K562 (cell line): ENCODE data around the gene SSTR5. TPM values are rescaled to one million over a fixed set of nuclear protein-coding genes. Genes with fewer than 3 reads are reported as not detected.

Experiments
- ATAC-seq: fragments of 200-7000 bp; cut with Tn5 transposase; 3 replicates; pipeline ENCODE4 v1.9.1; 2020; ENCODE audit warnings: moderate library complexity
- BruUV-seq: library from RNA; stranded (reverse); fragments of 400-500 nt; replicated peaks from 2 replicates; lab custom pipeline; 2021; lab: Mats Ljungman, UMichigan
- CTCF ChIA-PET: fragments of 300-600 bp; formaldehyde crosslinking; extraction: SDS; loops from one replicate; lab custom pipeline; 2021; ENCODE audit warnings: low intra/inter-chr PET ratio; lab: Yijun Ruan, JAX
- POLR2A ChIA-PET: fragments of 300-600, 350-650 bp; sonication (Branson Sonifier 250); formaldehyde crosslinking; extraction: SDS; loops from one replicate; lab custom pipeline; 2021; ENCODE audit warnings: antibody characterized with exemption, inconsistent platforms; lab: Yijun Ruan, JAX
- DNase-seq, 4 experiments: peaks; one replicate each; pipeline versions ENCODE4 v3.0.0 to v3.0.0-alpha.2; 2011 to 2018; ENCODE audit warnings: low spot score in 3 of 4, mixed read lengths in 3 of 4; ENCODE audit errors: extremely low read depth in 1 of 4
- FAIRE-seq: peaks from 2 replicates; lab custom pipeline; 2011; peaks lifted over from hg19 to GRCh38; lab: Jason Lieb, UNC
- H2AFZ ChIP-seq: 2 replicates; pipeline ENCODE4 v1.6.0; 2011; ENCODE audit warnings: low read depth, low read length, control low read depth, inconsistent platforms
- H3K27ac ChIP-seq: fragments of 200-600 bp; 3 replicates; pipeline ENCODE4 v1.8.0; 2011; ENCODE audit warnings: low read depth, mild to moderate bottlenecking, control low read depth, inconsistent platforms, low read length, moderate library complexity, mixed read lengths; ENCODE audit errors: extremely low read depth
- H3K27me3 ChIP-seq, 2 experiments: fragments of 300-600 bp in 1 of 2; 2 replicates in 1 of 2; 3 replicates in 1 of 2; pipeline versions ENCODE4 v1.6.0 to v1.8.0; 2011; ENCODE audit warnings: inconsistent platforms in 2 of 2, low read length in 2 of 2, mild to moderate bottlenecking in 1 of 2, mixed read lengths in 1 of 2, moderate library complexity in 1 of 2; ENCODE audit not compliant: control insufficient read depth in 2 of 2, insufficient read depth in 2 of 2
- H3K36me3 ChIP-seq: fragments of 300-600 bp; 3 replicates; pipeline ENCODE4 v1.8.0; 2011; ENCODE audit warnings: mild to moderate bottlenecking, low read length, inconsistent platforms; ENCODE audit not compliant: control insufficient read depth, insufficient read depth
- H3K4me1 ChIP-seq, 2 experiments: fragments of 200-600 bp in 1 of 2; replicated peaks in 1 of 2; 2 replicates in 1 of 2; 3 replicates in 1 of 2; pipeline versions ENCODE4 v1.5.1 to v1.8.0; 2011; ENCODE audit warnings: inconsistent platforms in 2 of 2, low read length in 2 of 2, mild to moderate bottlenecking in 1 of 2, mixed read lengths in 1 of 2, moderate library complexity in 1 of 2; ENCODE audit not compliant: control insufficient read depth in 2 of 2, insufficient read depth in 2 of 2
- H3K4me2 ChIP-seq: 2 replicates; pipeline ENCODE4 v1.6.1; 2011; ENCODE audit warnings: low read length, control low read depth, inconsistent platforms, mixed read lengths; ENCODE audit not compliant: insufficient read depth
- H3K4me3 ChIP-seq: fragments of 200-600 bp; sonication (generic), shearing (Covaris generic); 2 replicates; pipeline ENCODE4 v1.5.1; 2016; ENCODE audit warnings: control low read depth, inconsistent platforms
- H3K79me2 ChIP-seq: fragments of 200-600 bp; 3 replicates; pipeline ENCODE4 v1.8.0; 2011; ENCODE audit warnings: low read length, inconsistent platforms; ENCODE audit not compliant: control insufficient read depth, insufficient read depth
- H3K9ac ChIP-seq, 2 experiments: 2 replicates each; pipeline versions ENCODE4 v1.6.0 to v1.6.1; 2011; ENCODE audit warnings: low read depth in 2 of 2, low read length in 2 of 2, control low read depth in 1 of 2, inconsistent platforms in 1 of 2, mild to moderate bottlenecking in 1 of 2, mixed read lengths in 1 of 2; ENCODE audit not compliant: insufficient read depth in 1 of 2
- H3K9me1 ChIP-seq: one replicate; pipeline ENCODE4 v1.6.0; 2011; ENCODE audit warnings: inconsistent platforms, mild to moderate bottlenecking, low read length, moderate library complexity; ENCODE audit not compliant: control insufficient read depth, insufficient read depth
- H3K9me3 ChIP-seq: replicated peaks from 2 replicates; pipeline ENCODE4 v1.5.1; 2011; ENCODE audit warnings: low read depth, low read length, inconsistent platforms; ENCODE audit not compliant: control insufficient read depth, insufficient read depth
- H4K20me1 ChIP-seq: replicated peaks from 2 replicates; pipeline ENCODE4 v1.6.1; 2011; ENCODE audit warnings: low read length, inconsistent platforms, mixed read lengths; ENCODE audit not compliant: control insufficient read depth, insufficient read depth
- MAFG ChIP-seq: fragments of 450-650 bp; conservative IDR thresholded peaks from 2 replicates; pipeline ENCODE4 v1.6.1; 2016; ENCODE audit warnings: missing genetic modification characterization, missing compliant biosample characterization
- MTA2 ChIP-seq: fragments of 450-650 bp; IDR thresholded peaks from 2 replicates; pipeline ENCODE4 v1.6.1; 2016; ENCODE audit warnings: low read depth
- POLR2G ChIP-seq: fragments of 200-400 bp; formaldehyde crosslinking; IDR thresholded peaks from 2 replicates; pipeline ENCODE4 v1.6.1; 2017; ENCODE audit warnings: low read depth, mild to moderate bottlenecking, antibody characterized with exemption, low read length, moderate library complexity
- SMARCA4 ChIP-seq: fragments of 450-650 bp; IDR thresholded peaks from 2 replicates; pipeline ENCODE4 v1.6.1; 2016
- ZBTB17 ChIP-seq: fragments of 450-650 bp; formaldehyde crosslinking; IDR thresholded peaks from 2 replicates; pipeline ENCODE4 v1.4.0; 2020; ENCODE audit warnings: mild to moderate bottlenecking
- ZMIZ1 ChIP-seq, 2 experiments: fragments of 150-350 bp in 1 of 2; IDR thresholded peaks; 2 replicates each; pipeline ENCODE4 v1.6.1; 2012 to 2016; ENCODE audit warnings: low read depth in 2 of 2, low read length in 2 of 2, mild to moderate bottlenecking in 1 of 2, moderate library complexity in 1 of 2
- ZNF146 ChIP-seq: IDR thresholded peaks from one replicate; pipeline ENCODE4 v1.6.1; 2018; ENCODE audit warnings: missing compliant biosample characterization; ENCODE audit not compliant: unreplicated experiment
- ZNF282 ChIP-seq: sonication (generic); formaldehyde crosslinking; IDR thresholded peaks from 2 replicates; pipeline ENCODE4 v1.8.1; 2023; ENCODE audit warnings: missing genetic modification reagents
- WGBS: fragments of 100-300 bp; shearing (Covaris generic); methylation state at CpG from one replicate; pipeline ENCODE4 v1.1.6; 2016; ENCODE audit warnings: low coverage, mixed read lengths; ENCODE audit not compliant: insufficient coverage; ENCODE audit errors: missing lambda C conversion rate; 5-methylcytosine and 5-hydroxymethylcytosine counted together
- in situ Hi-C: fragments of 300-500 bp; cut with MboI; formaldehyde crosslinking; loops from 4 replicates; pipeline ENCODE4 v1.15.0; 2018; ENCODE audit warnings: inconsistent platforms, mixed read lengths
- intact Hi-C: fragments of 100-400 bp; cut with micrococcal nuclease; formaldehyde crosslinking; loops from 2 replicates; pipeline ENCODE4 v1.14.2; 2022
- polyA plus RNA-seq, 8 experiments: library from polyadenylated mRNA; depleted of rRNA in 4 of 8; stranded (reverse) in 5 of 8; unstranded in 3 of 8; fragments of >200 nt; fragmentation: Nextera tagmentation in 2 of 8; fragmentation: Illumina TruSeq in 1 of 8; extraction: Ambion mirVana in 2 of 8; extraction: Trizol in 1 of 8; gene quantifications; 2 replicates each; pipeline versions ENCODE4 v1.2.1 to v1.2.3, GENCODE V29; 2011 to 2014; ENCODE audit warnings: inconsistent platforms in 1 of 8, missing spikeins in 1 of 8
- total RNA-seq, 7 experiments: library from RNA; depleted of rRNA in 6 of 7; stranded (reverse); fragments of >200 nt in 6 of 7; fragmentation: Illumina TruSeq in 2 of 7; extraction: Trizol in 2 of 7; gene quantifications; 2 replicates each; pipeline versions ENCODE4 v1.2.1 to v1.2.3, GENCODE V29; 2011 to 2021; ENCODE audit warnings: low replicate concordance in 1 of 7
- TF ChIP-seq, protein P1 (sequence below): fragments of 450-650 bp; formaldehyde crosslinking; conservative IDR thresholded peaks from 2 replicates; pipeline ENCODE4 v1.4.0; 2022; ENCODE audit warnings: mild to moderate bottlenecking, missing genetic modification characterization

SSTR5 gene
- total and polyA plus RNA-seq, 9 of the 15 experiments (the other 6 are each of a cell fraction or from before 2014, with no cell fraction given): not detected

- DNase-seq: no peak
- in situ Hi-C loops: loop anchor here (10.0 kb wide), 1 partner anchor 336 kb away; the partner anchor contains the start of gene METRN
- H2AFZ ChIP-seq: no peak overlapping the region
- POLR2A ChIA-PET: interaction anchor here (0.6 kb wide), 1 partner anchor 46 kb away, joined by 3 read pairs; no protein-coding TSS in a partner anchor
- TF ChIP-seq, protein P1, sequence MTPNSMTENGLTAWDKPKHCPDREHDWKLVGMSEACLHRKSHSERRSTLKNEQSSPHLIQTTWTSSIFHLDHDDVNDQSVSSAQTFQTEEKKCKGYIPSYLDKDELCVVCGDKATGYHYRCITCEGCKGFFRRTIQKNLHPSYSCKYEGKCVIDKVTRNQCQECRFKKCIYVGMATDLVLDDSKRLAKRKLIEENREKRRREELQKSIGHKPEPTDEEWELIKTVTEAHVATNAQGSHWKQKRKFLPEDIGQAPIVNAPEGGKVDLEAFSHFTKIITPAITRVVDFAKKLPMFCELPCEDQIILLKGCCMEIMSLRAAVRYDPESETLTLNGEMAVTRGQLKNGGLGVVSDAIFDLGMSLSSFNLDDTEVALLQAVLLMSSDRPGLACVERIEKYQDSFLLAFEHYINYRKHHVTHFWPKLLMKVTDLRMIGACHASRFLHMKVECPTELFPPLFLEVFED (CRISPR knock-in tag): no peak
- TF ChIP-seq ZBTB17 (CRISPR knock-in tag): no peak
- TF ChIP-seq ZNF282: no peak
- no peak for TF ChIP-seq ZMIZ1 (IDR thresholded peaks at IDR 0.05; ENCODE audit: low read depth in 2 of 2, low read length in 2 of 2)
- no peak for TF ChIP-seq MAFG
- no peak for TF ChIP-seq MTA2
- no peak for TF ChIP-seq POLR2G
- no peak for TF ChIP-seq ZNF146 (CRISPR knock-in tag)
- no peak for TF ChIP-seq SMARCA4
- TF ChIP-seq, all 486 proteins: peak for 0
- CTCF ChIA-PET: no interaction called here
- no peaks in the 10 kb centered on the region for H3K9me1 ChIP-seq
- H3K9ac ChIP-seq: no peak overlapping the region; a peak in 1 of 4 replicates
- BruUV-seq: no TSS peak
- no peaks in the 10 kb centered on the region for H3K9me3 ChIP-seq
- no peak overlapping the region for H3K4me3 ChIP-seq
- H3K4me2 ChIP-seq: no peak overlapping the region
- H3K36me3 ChIP-seq: no peaks in the 10 kb centered on the region
- H3K27ac ChIP-seq: no peak overlapping the region
- 19% methylated on average over 10 of the region's 15 CpGs for WGBS
- no peak for ATAC-seq
- no peaks in the 10 kb centered on the region for H3K79me2 ChIP-seq
- H4K20me1 ChIP-seq: no peaks in the 10 kb centered on the region
- H3K27me3 ChIP-seq: peaks cover 12 to 47% of the 10 kb centered on the region in 2 experiments; a peak in 3 of 5 replicates
- no peak for FAIRE-seq
- intact Hi-C loops: no loop called here
- H3K4me1 ChIP-seq: peaks cover 0 to 62% of the 10 kb centered on the region in 2 experiments; a peak in 2 of 5 replicates
Observed at GRCh38 chr16:1050921-1051320, 21.6 kb upstream of the SSTR5 start.
